OCI-LY1 (cell line): ENCODE measurements around the gene FMNL3.

ENCODE experiments used
- H2AFZ ChIP-seq: fragments of 200-600 bp; sonication (generic), shearing (Covaris generic); 2 replicates; pipeline ENCODE4 v1.6.0; 2014; ENCODE audit warnings: antibody characterized with exemption, mild to moderate bottlenecking, low read length
- H3F3A ChIP-seq: fragments of 200-600 bp; sonication (generic), shearing (Covaris generic); 2 replicates; pipeline ENCODE4 v1.6.0; 2014; ENCODE audit warnings: mild to moderate bottlenecking, antibody characterized with exemption, low read length, moderate library complexity; ENCODE audit not compliant: insufficient read depth
- H3K27ac ChIP-seq: fragments of 200-600 bp; sonication (generic); 2 replicates; pipeline ENCODE4 v1.5.1; 2014; ENCODE audit warnings: low read length, mixed run types, mild to moderate bottlenecking, low read depth; ENCODE audit not compliant: poor library complexity, severe bottlenecking
- H3K27me3 ChIP-seq: fragments of 200-600 bp; sonication (generic); 2 replicates; pipeline ENCODE4 v1.6.0; 2014; ENCODE audit warnings: antibody characterized with exemption, mild to moderate bottlenecking, low read length, moderate library complexity; ENCODE audit not compliant: insufficient read depth
- H3K36me3 ChIP-seq: fragments of 200-600 bp; sonication (generic); 2 replicates; pipeline ENCODE4 v1.6.1; 2014; ENCODE audit warnings: mild to moderate bottlenecking, antibody characterized with exemption, low read length, moderate library complexity, mixed read lengths; ENCODE audit not compliant: insufficient read depth
- H3K4me1 ChIP-seq: fragments of 200-600 bp; sonication (generic); 2 replicates; pipeline ENCODE4 v1.5.1; 2014; ENCODE audit warnings: mild to moderate bottlenecking, low read length, moderate library complexity; ENCODE audit not compliant: insufficient read depth, severe bottlenecking
- H3K4me2 ChIP-seq: fragments of 200-600 bp; sonication (generic), shearing (Covaris generic); 2 replicates; pipeline ENCODE4 v1.6.1; 2014; ENCODE audit warnings: low read length
- H3K4me3 ChIP-seq: fragments of 200-600 bp; sonication (generic); 2 replicates; pipeline ENCODE4 v1.5.1; 2014; ENCODE audit warnings: low read length, low read depth, mild to moderate bottlenecking, mixed read lengths; ENCODE audit not compliant: poor library complexity, severe bottlenecking
- H3K79me2 ChIP-seq: fragments of 200-600 bp; shearing (Covaris generic); 2 replicates; pipeline ENCODE4 v1.6.1; 2016; ENCODE audit warnings: mixed run types, low read length, mixed read lengths; ENCODE audit not compliant: insufficient read depth
- H3K9ac ChIP-seq: fragments of 200-600 bp; sonication (generic), shearing (Covaris generic); 2 replicates; pipeline ENCODE4 v1.6.1; 2014; ENCODE audit warnings: mild to moderate bottlenecking, low read length, mixed read lengths
- H3K9me2 ChIP-seq: fragments of 200-600 bp; sonication (generic), shearing (Covaris generic); 2 replicates; pipeline ENCODE4 v1.6.1; 2014; ENCODE audit warnings: low read depth, mild to moderate bottlenecking, low read length, mixed read lengths
- H3K9me3 ChIP-seq: fragments of 200-600 bp; shearing (Covaris generic); 2 replicates; pipeline ENCODE4 v1.6.1; 2014; ENCODE audit warnings: low read length, mixed read lengths
- H4K20me1 ChIP-seq: fragments of 200-600 bp; sonication (generic), shearing (Covaris generic); 2 replicates; pipeline ENCODE4 v1.6.0; 2016; ENCODE audit warnings: mild to moderate bottlenecking, low read length; ENCODE audit not compliant: insufficient read depth
- CTCF ChIP-seq: fragments of 200-600 bp; sonication (generic), shearing (Covaris generic); IDR thresholded peaks from 2 replicates; pipeline ENCODE4 v1.5.1; 2017; ENCODE audit warnings: mild to moderate bottlenecking, antibody characterized with exemption, low read length, moderate library complexity, mixed read lengths
- EZH2 ChIP-seq: fragments of 200-600 bp; sonication (generic), shearing (Covaris generic); IDR thresholded peaks from 2 replicates; pipeline ENCODE4 v1.8.0; 2017; ENCODE audit warnings: borderline replicate concordance, mixed run types, mild to moderate bottlenecking, antibody characterized with exemption, low read length, moderate library complexity, mixed read lengths

The FMNL3 gene

GRCh38 chr12:49648712-49649003, 58.5 kb downstream of the FMNL3 start:
- H3K9ac ChIP-seq: no peak overlapping the region
- H3K9me3 ChIP-seq: no peaks in the 10 kb centered on the region
- no peak overlapping the region for H3K4me2 ChIP-seq
- H3F3A ChIP-seq: no peaks in the 10 kb centered on the region
- H3K4me1 ChIP-seq: no peaks in the 10 kb centered on the region
- no peaks in the 10 kb centered on the region for H4K20me1 ChIP-seq
- H3K9me2 ChIP-seq: no peaks in the 10 kb centered on the region
- no peak for TF ChIP-seq EZH2
- TF ChIP-seq CTCF: no peak
- H2AFZ ChIP-seq: no peak overlapping the region
- H3K36me3 ChIP-seq: no peaks in the 10 kb centered on the region
- H3K27ac ChIP-seq: no peak overlapping the region
- no peak overlapping the region for H3K4me3 ChIP-seq
- no peaks in the 10 kb centered on the region for H3K79me2 ChIP-seq
- no peaks in the 10 kb centered on the region for H3K27me3 ChIP-seq

DNA sequence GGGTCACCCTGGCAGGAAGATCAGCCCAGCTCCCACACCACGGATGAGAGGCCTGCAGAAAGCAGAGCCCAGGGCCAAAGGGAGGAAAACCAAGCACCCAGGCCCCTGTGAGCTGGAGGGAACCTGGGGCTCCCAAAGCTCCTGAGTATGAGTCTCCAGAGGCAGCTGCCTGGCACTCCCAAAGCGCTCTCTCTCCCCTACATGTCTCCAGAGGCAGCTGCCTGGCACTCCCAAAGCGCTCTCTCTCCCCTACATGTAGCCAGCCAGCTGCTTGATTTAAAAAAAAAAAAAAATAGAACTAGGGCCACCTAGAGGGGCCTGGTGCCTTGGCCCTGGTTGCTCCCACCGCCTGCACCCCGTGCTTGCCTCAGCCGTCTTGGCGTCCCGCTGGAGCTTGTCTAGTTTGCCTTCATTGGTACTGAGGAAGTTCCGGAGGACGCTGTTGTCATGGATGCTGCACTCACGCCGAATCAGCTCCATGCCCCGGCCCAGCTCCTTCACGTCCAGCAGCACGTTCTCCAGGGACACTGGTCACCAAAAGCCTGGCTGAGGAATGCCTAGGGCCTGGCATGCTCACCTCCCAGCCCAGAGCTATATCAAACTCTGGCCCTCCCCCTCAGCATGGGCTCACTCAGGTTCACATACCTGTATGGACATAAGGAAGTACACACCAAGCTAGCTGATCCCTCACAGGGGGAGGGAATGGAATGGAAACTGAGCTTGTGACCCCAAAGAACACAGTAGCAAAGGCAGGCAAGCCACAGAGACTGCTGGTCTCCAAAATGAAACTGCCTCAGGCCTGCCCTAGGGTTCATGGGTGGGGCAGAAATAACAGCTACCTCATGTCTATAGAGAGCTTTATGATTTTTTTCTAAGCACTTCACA, 59.1 kb downstream of the FMNL3 start:
- no peak overlapping the region for H3K27ac ChIP-seq
- no peaks in the 10 kb centered on the region for H3K36me3 ChIP-seq
- no peak overlapping the region for H3K4me2 ChIP-seq

DNA sequence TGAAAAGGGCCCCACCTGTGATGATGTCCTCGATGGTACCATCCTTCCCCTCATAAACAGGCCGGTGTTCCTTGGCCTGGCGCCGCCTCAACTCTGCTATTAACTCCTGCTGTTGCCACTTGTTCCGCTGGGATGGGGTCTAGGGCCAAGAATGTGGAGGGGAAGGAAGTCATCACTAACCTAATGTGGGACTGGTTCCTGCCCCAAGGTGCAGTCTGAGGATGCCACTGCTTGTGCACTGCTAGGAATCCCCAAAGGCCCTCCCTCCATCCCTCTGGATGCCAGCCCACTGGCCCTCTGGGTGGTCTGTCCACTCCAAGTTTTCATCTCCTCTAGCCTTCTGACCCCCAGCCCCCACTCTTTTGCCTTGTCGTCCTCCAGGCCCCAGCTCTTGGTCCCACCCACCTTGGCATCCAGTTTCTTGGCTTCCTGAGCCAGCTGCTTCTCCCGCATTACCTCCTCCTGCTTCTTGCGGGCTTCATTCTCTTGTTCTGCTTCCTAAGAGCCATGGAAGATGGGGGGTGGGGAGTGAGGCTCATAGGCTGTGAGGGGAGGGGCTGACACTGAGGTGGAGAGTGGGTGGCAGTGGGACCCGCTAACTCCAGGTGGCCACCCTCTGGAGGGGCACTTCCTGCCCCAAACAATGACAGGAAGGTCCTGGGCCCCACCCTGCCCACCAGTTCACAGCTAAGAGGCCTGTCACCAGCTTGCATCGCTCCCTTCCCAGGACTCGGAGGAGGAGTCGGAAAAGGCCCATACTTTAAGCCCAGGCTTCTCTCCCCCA, 60.1 kb downstream of the FMNL3 start:
- Histone ChIP-seq H3K4me3 (no peak overlapping the region), H3K4me1 (no peaks in the 10 kb centered on the region), H3K9me2 (no peaks in the 10 kb centered on the region), H3F3A (no peaks in the 10 kb centered on the region), H3K79me2 (no peaks in the 10 kb centered on the region), H3K9me3 (no peaks in the 10 kb centered on the region), H3K27ac (no peak overlapping the region), H3K4me2 (no peak overlapping the region), H3K36me3 (no peaks in the 10 kb centered on the region), H2AFZ (no peak overlapping the region), H4K20me1 (no peaks in the 10 kb centered on the region), H3K9ac (no peak overlapping the region), H3K27me3 (no peaks in the 10 kb centered on the region)
- no peak for TF ChIP-seq EZH2
- TF ChIP-seq CTCF: no peak

More for the DNA sequence above, 59.1 kb downstream of the FMNL3 start:
- no peaks in the 10 kb centered on the region for H3K9me3 ChIP-seq
- H3K27me3 ChIP-seq: no peaks in the 10 kb centered on the region
- H4K20me1 ChIP-seq: no peaks in the 10 kb centered on the region
- H3K9me2 ChIP-seq: no peaks in the 10 kb centered on the region
- no peak overlapping the region for H3K4me3 ChIP-seq
- no peaks in the 10 kb centered on the region for H3K79me2 ChIP-seq
- H3K9ac ChIP-seq: no peak overlapping the region
- TF ChIP-seq CTCF (no peak), EZH2 (no peak)
- no peak overlapping the region for H2AFZ ChIP-seq
- no peaks in the 10 kb centered on the region for H3F3A ChIP-seq
- no peaks in the 10 kb centered on the region for H3K4me1 ChIP-seq
